CD4-positive, alpha-beta T cell (primary cell): Measurements from ENCODE around the gene DDX24. TPM values are rescaled to one million over a fixed set of nuclear protein-coding genes. Genes with fewer than 3 reads are reported as not detected.

Source experiments
- ATAC-seq: fragments of 200-7000 bp; cut with Tn5 transposase; one replicate; pipeline ENCODE4 v1.10.0; 2022; ENCODE audit warnings: mild to moderate bottlenecking; ENCODE audit not compliant: poor library complexity
- CTCF ChIA-PET: fragments of 350-600 bp; sonication (Branson Sonifier 250); formaldehyde crosslinking; loops from one replicate; lab custom pipeline; 2021; ENCODE audit warnings: antibody characterized with exemption, inconsistent platforms; lab: Charles Lee
- POLR2A ChIA-PET: fragments of 350-600 bp; sonication (Branson Sonifier 250); formaldehyde crosslinking; loops from one replicate; lab custom pipeline; 2021; ENCODE audit warnings: antibody characterized with exemption, inconsistent platforms; lab: Charles Lee
- DNase-seq, 14 experiments: peaks; one replicate each; pipeline ENCODE4 v3.0.0-alpha.2; 2013 to 2020; ENCODE audit warnings: mixed read lengths in 2 of 14
- H3K27ac ChIP-seq, 2 donors: one replicate each; pipeline versions ENCODE4 v1.5.1 to v1.7.0; 2013; ENCODE audit warnings: low read length in 2 of 2, low read depth in 1 of 2, mild to moderate bottlenecking in 1 of 2
- H3K27me3 ChIP-seq, 2 experiments: 1 replicate in 1 of 2; 2 replicates in 1 of 2; pipeline versions ENCODE4 v1.6.1 to v1.7.0; 2013; ENCODE audit warnings: low read length in 2 of 2, control low read depth in 1 of 2, mild to moderate bottlenecking in 1 of 2, moderate library complexity in 1 of 2; ENCODE audit not compliant: insufficient read depth in 2 of 2, control insufficient read depth in 1 of 2
- H3K36me3 ChIP-seq: one replicate; pipeline ENCODE4 v1.6.1; 2013; ENCODE audit warnings: low read length, control low read depth; ENCODE audit not compliant: insufficient read depth
- H3K4me1 ChIP-seq: one replicate; pipeline ENCODE4 v1.6.1; 2013; ENCODE audit warnings: low read length, control low read depth; ENCODE audit not compliant: insufficient read depth
- H3K4me3 ChIP-seq: one replicate; pipeline ENCODE4 v1.5.1; 2013; ENCODE audit warnings: mild to moderate bottlenecking, low read length, moderate library complexity
- H3K9me3 ChIP-seq, 2 experiments: 1 replicate in 1 of 2; 2 replicates in 1 of 2; pipeline versions ENCODE4 v1.6.1 to v1.7.0; 2013; ENCODE audit warnings: low read length in 2 of 2, mild to moderate bottlenecking in 2 of 2, control low read depth in 1 of 2, moderate library complexity in 1 of 2; ENCODE audit not compliant: control insufficient read depth in 1 of 2, insufficient read depth in 1 of 2
- H3K27ac Mint-ChIP-seq: one replicate; pipeline ENCODE4 v1.8.0; 2020; ENCODE audit warnings: mixed read lengths
- H3K27me3 Mint-ChIP-seq: one replicate; pipeline ENCODE4 v1.8.0; 2021; ENCODE audit warnings: mixed read lengths
- H3K36me3 Mint-ChIP-seq: one replicate; pipeline ENCODE4 v1.8.0; 2021; ENCODE audit warnings: low read depth, mixed read lengths
- H3K4me1 Mint-ChIP-seq: one replicate; pipeline ENCODE4 v1.8.0; 2021; ENCODE audit warnings: low read depth, mixed read lengths
- H3K4me3 Mint-ChIP-seq: one replicate; pipeline ENCODE4 v1.8.0; 2020; ENCODE audit warnings: mild to moderate bottlenecking, mixed read lengths
- H3K9me3 Mint-ChIP-seq: one replicate; pipeline ENCODE4 v1.8.0; 2020; ENCODE audit warnings: mixed read lengths
- intact Hi-C, 2 experiments: fragments of 100-400 bp; cut with DNase I in 1 of 2; cut with micrococcal nuclease in 1 of 2; formaldehyde crosslinking; loops; one replicate each; pipeline versions ENCODE4 v1.15.1 to v1.9.0; 2023 to 2025; cut with DNase I, micrococcal nuclease
- total RNA-seq, 174 experiments: library from RNA in 2 of 174; stranded (reverse) in 2 of 174; gene quantifications; one replicate each; pipeline ENCODE4 v1.2.3 and lab custom pipeline; 2021 to 2026
- TF ChIP-seq, protein P1 (sequence below): fragments of 200-600 bp; IDR thresholded peaks from one replicate; pipeline ENCODE4 v1.8.0; 2022; ENCODE audit warnings: antibody characterized with exemption, mild to moderate bottlenecking

DDX24 gene
- total RNA-seq, 2 experiments from 2014 or later, result 678 to 711 TPM

DNA sequence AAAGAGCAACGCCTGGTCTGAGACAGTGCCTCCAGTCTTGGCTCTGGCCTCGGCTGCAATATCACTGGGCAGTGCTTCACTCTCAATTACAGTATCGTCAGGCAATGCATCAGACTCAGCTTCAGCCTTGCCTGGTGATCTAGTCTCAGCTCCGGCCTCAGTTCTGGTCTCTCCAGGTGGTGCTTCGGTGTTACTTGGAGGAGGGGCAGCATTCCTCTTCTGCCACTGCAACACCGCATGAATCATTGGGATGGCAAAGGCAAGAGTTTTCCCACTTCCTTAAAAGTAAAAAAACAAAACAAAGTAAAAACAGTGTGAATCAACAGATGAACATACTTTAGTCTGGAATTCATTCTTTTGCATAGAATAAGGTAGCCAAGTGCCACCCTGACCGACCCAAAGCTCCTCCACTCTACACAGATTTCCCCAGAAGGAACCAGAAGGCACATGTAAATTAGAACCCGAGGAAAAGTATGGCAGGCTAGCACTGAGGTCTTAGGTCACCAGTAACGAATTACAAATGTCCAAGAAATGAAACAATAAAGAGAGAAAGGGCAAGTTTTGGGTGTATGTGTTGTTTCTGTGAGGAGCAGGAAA is 18.6 kb downstream of the DDX24 start:
- POLR2A ChIA-PET, result no interaction called here
- ATAC-seq, result no peak
- no peak overlapping the region for H3K27ac ChIP-seq
- no peaks in the 10 kb centered on the region for H3K27me3 Mint-ChIP-seq
- H3K9me3 ChIP-seq, result no peaks in the 10 kb centered on the region
- H3K4me3 ChIP-seq, result no peak overlapping the region
- intact Hi-C loops, result no loop called here
- peaks cover 86% of the 10 kb centered on the region for H3K4me1 Mint-ChIP-seq
- H3K27ac Mint-ChIP-seq, result no peak overlapping the region
- no peak for DNase-seq
- peaks cover 98% of the 10 kb centered on the region for H3K36me3 Mint-ChIP-seq
- TF ChIP-seq, protein P1, sequence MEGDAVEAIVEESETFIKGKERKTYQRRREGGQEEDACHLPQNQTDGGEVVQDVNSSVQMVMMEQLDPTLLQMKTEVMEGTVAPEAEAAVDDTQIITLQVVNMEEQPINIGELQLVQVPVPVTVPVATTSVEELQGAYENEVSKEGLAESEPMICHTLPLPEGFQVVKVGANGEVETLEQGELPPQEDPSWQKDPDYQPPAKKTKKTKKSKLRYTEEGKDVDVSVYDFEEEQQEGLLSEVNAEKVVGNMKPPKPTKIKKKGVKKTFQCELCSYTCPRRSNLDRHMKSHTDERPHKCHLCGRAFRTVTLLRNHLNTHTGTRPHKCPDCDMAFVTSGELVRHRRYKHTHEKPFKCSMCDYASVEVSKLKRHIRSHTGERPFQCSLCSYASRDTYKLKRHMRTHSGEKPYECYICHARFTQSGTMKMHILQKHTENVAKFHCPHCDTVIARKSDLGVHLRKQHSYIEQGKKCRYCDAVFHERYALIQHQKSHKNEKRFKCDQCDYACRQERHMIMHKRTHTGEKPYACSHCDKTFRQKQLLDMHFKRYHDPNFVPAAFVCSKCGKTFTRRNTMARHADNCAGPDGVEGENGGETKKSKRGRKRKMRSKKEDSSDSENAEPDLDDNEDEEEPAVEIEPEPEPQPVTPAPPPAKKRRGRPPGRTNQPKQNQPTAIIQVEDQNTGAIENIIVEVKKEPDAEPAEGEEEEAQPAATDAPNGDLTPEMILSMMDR, result no peak
- peaks cover 54% of the 10 kb centered on the region for H3K4me1 ChIP-seq
- H3K9me3 Mint-ChIP-seq, result no peaks in the 10 kb centered on the region
- H3K36me3 ChIP-seq, result peaks cover 66% of the 10 kb centered on the region
- H3K27me3 ChIP-seq, result no peaks in the 10 kb centered on the region
- H3K4me3 Mint-ChIP-seq, result no peak overlapping the region
- CTCF ChIA-PET, result no interaction called here

DNA sequence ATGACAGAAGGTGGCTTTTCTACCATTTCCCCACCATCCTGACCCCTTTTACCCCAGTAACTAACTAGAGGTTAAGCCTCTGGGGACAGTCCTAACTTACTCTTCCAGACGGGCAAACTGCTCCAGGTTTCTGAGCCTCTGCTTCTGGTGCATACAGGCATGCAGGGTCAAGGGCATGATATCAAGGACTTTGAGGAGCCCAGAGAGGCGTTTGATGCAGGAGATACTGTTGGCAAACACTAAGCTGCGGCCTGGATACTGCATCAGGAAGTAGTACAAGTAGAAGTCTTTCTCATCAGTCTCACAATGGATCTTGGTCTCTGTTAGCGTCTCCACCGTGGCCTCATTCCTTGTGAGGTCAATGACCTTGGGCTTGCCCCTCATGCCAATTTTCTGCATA is 21.0 kb downstream of the DDX24 start:
- Histone ChIP-seq H3K9me3 (no peaks in the 10 kb centered on the region), H3K36me3 (peaks cover 88% of the 10 kb centered on the region), H3K27ac (no peak overlapping the region), H3K4me1 (peaks cover 44% of the 10 kb centered on the region), H3K27me3 (no peaks in the 10 kb centered on the region), H3K4me3 (no peak overlapping the region)
- H3K27ac Mint-ChIP-seq, result peak overlapping the region; percentile 2
- ChIA-PET CTCF (no interaction called here), POLR2A (no interaction called here)
- H3K4me3 Mint-ChIP-seq, result no peak overlapping the region
- H3K4me1 Mint-ChIP-seq, result peaks cover 81% of the 10 kb centered on the region
- no peak for DNase-seq
- H3K9me3 Mint-ChIP-seq, result no peaks in the 10 kb centered on the region
- intact Hi-C loops, result no loop called here
- no peak for ATAC-seq
- H3K36me3 Mint-ChIP-seq, result peaks cover 98% of the 10 kb centered on the region
- H3K27me3 Mint-ChIP-seq, result no peaks in the 10 kb centered on the region
- TF ChIP-seq, protein P1, result no peak

DNA sequence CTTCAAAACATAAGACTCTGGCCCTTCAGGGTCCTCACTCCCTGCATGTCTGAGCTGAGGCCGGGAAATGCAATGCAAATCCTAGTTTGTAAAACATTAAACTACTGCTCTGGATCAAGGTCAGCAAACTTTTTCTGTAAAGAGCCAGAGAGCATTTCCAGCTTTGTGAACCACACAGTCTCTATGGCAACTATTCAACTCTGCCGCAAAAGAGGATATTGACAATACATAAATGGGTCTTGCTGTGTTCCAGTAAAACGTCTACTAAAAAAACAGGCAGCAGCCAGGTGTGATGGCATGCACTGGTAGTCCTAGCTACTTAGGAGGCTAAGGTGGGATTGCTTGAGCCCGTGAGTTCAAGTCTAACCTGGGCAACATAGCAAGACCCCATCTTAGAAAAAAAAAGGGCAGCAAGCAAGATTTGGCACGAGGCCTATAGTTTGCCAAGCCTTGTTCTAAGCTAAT is 22.3 kb downstream of the DDX24 start:
- H3K4me3 Mint-ChIP-seq, result no peak overlapping the region

More for the DNA sequence above, 22.3 kb downstream of the DDX24 start:
- CTCF ChIA-PET, result interaction anchor here (1.6 to 2.0 kb wide), 2 partner anchors 22 to 128 kb away, joined by 3 to 7 read pairs; no protein-coding TSS in a partner anchor
- H3K27me3 Mint-ChIP-seq, result no peaks in the 10 kb centered on the region
- POLR2A ChIA-PET, result no interaction called here
- Histone ChIP-seq H3K27me3 (no peaks in the 10 kb centered on the region), H3K27ac (no peak overlapping the region), H3K4me1 (peaks cover 40% of the 10 kb centered on the region), H3K4me3 (no peak overlapping the region), H3K36me3 (peaks cover 96% of the 10 kb centered on the region), H3K9me3 (no peaks in the 10 kb centered on the region)
- DNase-seq (no peak), ATAC-seq (no peak)
- peaks cover 78% of the 10 kb centered on the region for H3K4me1 Mint-ChIP-seq
- H3K27ac Mint-ChIP-seq, result peak overlapping the region; percentile 26
- TF ChIP-seq, protein P1, result no peak
- H3K36me3 Mint-ChIP-seq, result peaks cover 100% of the 10 kb centered on the region
- H3K9me3 Mint-ChIP-seq, result no peaks in the 10 kb centered on the region
- intact Hi-C loops, result no loop called here
